Breast epithelium (tissue), 4 donors: Measurements from ENCODE around the gene PUM2. TPM values are rescaled to one million over a fixed set of nuclear protein-coding genes. Genes with fewer than 3 reads are reported as not detected.
"Not testable (repeated sequence)": the region's sequence is repeated elsewhere in the genome, so short reads cannot be mapped to it uniquely, and the experiment has no call there.

Source experiments
- DNase-seq, 2 donors: peaks; one replicate each; pipeline ENCODE4 v3.0.0-alpha.2; 2019; ENCODE audit warnings: low spot score in 2 of 2
- H3K27ac ChIP-seq, 2 donors: fragments of 200-600 bp; sonication (generic) in 1 of 2; one replicate each; pipeline ENCODE4 v1.5.1; 2016 to 2019; ENCODE audit warnings: mild to moderate bottlenecking in 1 of 2
- H3K27me3 ChIP-seq, 2 donors: fragments of 200-600 bp; sonication (generic) in 1 of 2; one replicate each; pipeline versions ENCODE4 v1.5.1 to v1.6.0; 2017 to 2019; ENCODE audit warnings: control low read depth in 1 of 2, mild to moderate bottlenecking in 1 of 2
- H3K36me3 ChIP-seq: fragments of 200-600 bp; one replicate; pipeline ENCODE4 v1.5.1; 2019
- H3K4me1 ChIP-seq, 2 donors: fragments of 200-600 bp; sonication (generic); one replicate each; pipeline ENCODE4 v1.5.1; 2016 to 2019; ENCODE audit warnings: control low read depth in 1 of 2
- H3K4me3 ChIP-seq, 3 donors: fragments of 200-600 bp; sonication (generic); 1 replicate in 2 of 3; 2 replicates in 1 of 3; pipeline ENCODE4 v1.5.1; 2016 to 2019; ENCODE audit warnings: mild to moderate bottlenecking in 3 of 3, moderate library complexity in 2 of 3
- H3K9me3 ChIP-seq, 2 donors: fragments of 200-600 bp; sonication (generic) in 1 of 2; one replicate each; pipeline ENCODE4 v1.5.1; 2016 to 2019; ENCODE audit warnings: control low read depth in 1 of 2
- POLR2A ChIP-seq: fragments of 450-650 bp; IDR thresholded peaks from one replicate; pipeline ENCODE4 v1.6.1; 2016; ENCODE audit warnings: antibody characterized with exemption, mild to moderate bottlenecking, moderate library complexity
- POLR2AphosphoS5 ChIP-seq, 3 donors: sonication (generic); formaldehyde crosslinking; IDR thresholded peaks; one replicate each; pipeline ENCODE4 v1.6.1; 2017; ENCODE audit warnings: antibody characterized with exemption in 3 of 3
- intact Hi-C: fragments of 100-400 bp; cut with DNase I; formaldehyde crosslinking; loops from one replicate; pipeline ENCODE4 v1.15.1; 2023; ENCODE audit warnings: low total_unique reads
- total RNA-seq, 3 donors: library from RNA; depleted of rRNA; stranded (reverse); fragments of >200 nt; gene quantifications; one replicate each; pipeline ENCODE4 v1.1.0, GENCODE V29; 2016
- TF ChIP-seq, protein P1 (sequence below), 3 donors: fragments of 450-650 bp; IDR thresholded peaks; one replicate each; pipeline ENCODE4 v1.5.1; 2016 to 2017; ENCODE audit warnings: antibody characterized with exemption in 3 of 3, mild to moderate bottlenecking in 3 of 3, moderate library complexity in 3 of 3

PUM2 gene
- total RNA-seq, 3 donors from 2014 or later, result 69.3 to 94.0 (median 92.8) TPM

DNA sequence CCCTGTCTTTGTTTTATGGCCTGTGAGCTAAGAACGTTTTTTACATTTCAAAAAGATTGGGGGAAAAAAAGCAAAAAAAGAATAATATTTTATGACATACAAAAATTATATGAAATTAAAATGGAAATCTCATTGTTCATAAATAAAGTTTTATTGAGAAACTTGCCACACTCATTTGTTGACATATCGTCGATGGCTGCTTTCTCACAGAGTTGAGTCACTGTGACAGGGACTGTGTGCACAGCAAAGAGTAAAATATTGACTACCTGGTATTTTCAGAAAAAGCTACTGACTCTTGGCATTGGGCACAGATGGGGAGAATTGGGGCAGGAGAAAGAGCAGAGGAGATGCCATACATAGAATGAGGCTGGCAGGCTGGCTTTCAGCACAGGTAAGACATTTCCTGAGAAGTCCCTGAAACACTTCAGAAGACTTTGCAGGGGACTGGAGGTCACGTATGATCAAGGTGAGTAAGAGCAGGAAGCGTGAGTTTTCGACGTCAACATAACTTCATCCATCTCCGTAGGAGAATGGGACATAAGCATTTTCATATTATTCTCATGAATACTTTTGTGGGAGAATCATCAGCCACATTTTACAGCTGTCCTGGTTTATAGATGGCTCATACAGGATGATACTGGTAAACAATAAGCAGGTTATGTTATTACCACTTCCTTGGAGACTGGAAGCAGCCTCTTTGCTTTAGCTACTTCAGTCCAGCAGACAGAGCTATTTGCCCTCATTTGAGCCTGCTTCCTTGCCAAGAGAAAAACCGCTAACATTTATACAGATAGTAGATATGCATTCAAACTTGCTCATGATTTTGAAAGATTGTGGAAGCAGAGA is 32.5 kb upstream of the PUM2 start:
- Histone ChIP-seq H3K9me3 (no peaks in the 10 kb centered on the region), H3K36me3 (no peaks in the 10 kb centered on the region), H3K27ac (no peak overlapping the region), H3K4me3 (no peak overlapping the region), H3K4me1 (peaks cover 0 to 4% of the 10 kb centered on the region in 2 donors), H3K27me3 (no peaks in the 10 kb centered on the region)
- TF ChIP-seq, protein P1, sequence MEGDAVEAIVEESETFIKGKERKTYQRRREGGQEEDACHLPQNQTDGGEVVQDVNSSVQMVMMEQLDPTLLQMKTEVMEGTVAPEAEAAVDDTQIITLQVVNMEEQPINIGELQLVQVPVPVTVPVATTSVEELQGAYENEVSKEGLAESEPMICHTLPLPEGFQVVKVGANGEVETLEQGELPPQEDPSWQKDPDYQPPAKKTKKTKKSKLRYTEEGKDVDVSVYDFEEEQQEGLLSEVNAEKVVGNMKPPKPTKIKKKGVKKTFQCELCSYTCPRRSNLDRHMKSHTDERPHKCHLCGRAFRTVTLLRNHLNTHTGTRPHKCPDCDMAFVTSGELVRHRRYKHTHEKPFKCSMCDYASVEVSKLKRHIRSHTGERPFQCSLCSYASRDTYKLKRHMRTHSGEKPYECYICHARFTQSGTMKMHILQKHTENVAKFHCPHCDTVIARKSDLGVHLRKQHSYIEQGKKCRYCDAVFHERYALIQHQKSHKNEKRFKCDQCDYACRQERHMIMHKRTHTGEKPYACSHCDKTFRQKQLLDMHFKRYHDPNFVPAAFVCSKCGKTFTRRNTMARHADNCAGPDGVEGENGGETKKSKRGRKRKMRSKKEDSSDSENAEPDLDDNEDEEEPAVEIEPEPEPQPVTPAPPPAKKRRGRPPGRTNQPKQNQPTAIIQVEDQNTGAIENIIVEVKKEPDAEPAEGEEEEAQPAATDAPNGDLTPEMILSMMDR (IDR thresholded peaks at IDR 0.05), result no peak
- no peak for TF ChIP-seq POLR2AphosphoS5 (IDR thresholded peaks at IDR 0.05)
- TF ChIP-seq POLR2A, result no peak
- intact Hi-C loops, result no loop called here
- DNase-seq, result no peak

DNA sequence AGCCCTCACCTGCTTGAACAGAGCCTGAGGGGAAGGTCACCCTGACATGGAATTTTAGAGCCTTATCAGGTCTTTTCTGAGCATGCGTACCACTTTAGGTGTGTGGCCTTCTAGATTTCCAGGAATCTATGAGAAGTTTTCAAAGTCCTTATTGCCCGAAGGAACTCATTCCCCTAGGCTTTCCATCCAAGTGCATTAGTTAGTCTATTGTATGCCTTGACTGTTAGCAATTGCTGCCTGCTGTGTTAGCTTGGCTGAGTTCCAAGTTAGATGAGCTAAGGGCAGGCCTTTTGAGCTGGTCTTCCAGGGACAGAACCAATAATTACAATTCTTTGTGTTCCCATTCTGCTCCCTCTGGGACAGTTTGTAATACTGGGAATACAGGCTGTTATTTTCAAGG is 30.8 kb upstream of the PUM2 start:
- DNase-seq, result no peak
- intact Hi-C loops, result no loop called here

DNA sequence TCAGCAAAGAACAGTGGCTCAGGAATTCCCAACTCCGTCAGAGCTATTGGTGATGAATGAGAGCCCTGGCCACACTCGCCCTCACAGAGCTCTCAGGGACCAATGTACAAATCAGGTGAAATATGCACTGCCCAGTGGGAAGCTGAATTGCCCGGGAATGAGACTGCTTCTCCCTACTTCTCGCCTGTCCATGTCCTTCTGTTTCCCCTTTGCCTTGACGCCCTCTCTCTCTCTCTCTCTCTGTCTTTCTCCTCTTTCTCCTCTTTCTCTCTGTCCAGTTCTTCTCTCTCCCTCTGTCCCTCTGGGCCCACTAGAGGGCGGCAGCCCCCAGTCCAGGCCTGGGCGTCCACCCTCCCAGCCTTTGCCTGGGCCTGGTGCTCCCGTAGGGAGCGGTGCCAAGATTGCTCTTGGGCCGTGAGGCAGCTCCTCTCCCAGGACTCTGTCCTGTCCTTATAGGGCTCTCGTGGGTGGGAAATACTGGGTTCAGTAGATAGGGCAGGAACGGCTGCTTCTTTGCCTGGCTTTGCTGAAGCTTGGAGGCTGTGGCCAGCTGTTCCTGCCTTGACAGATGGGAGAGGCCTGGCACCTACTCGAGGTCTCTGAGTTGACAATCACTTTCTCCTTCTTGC is 28.4 kb upstream of the PUM2 start:
- Histone ChIP-seq H3K36me3 (no peaks in the 10 kb centered on the region), H3K4me3 (no peak overlapping the region), H3K27me3 (no peaks in the 10 kb centered on the region), H3K9me3 (no peaks in the 10 kb centered on the region), H3K27ac (peak overlapping the region; percentile 37 to 67), H3K4me1 (peaks cover 0 to 4% of the 10 kb centered on the region in 2 donors)
- DNase-seq, result peak; percentile 76 to 81
- peak; percentile 29 to 68 (median 39) for TF ChIP-seq POLR2AphosphoS5 (IDR thresholded peaks at IDR 0.05)
- no peak for TF ChIP-seq POLR2A
- TF ChIP-seq, protein P1 (IDR thresholded peaks at IDR 0.05), result peak in 2 of 3 donors; percentile 61 to 66
- intact Hi-C loops, result no loop called here

More for the DNA sequence above, 30.8 kb upstream of the PUM2 start:
- no peaks in the 10 kb centered on the region for H3K9me3 ChIP-seq
- H3K4me1 ChIP-seq, result peaks cover 0 to 4% of the 10 kb centered on the region in 2 donors
- TF ChIP-seq, protein P1 (IDR thresholded peaks at IDR 0.05), result no peak
- TF ChIP-seq POLR2A, result no peak
- no peak for TF ChIP-seq POLR2AphosphoS5 (IDR thresholded peaks at IDR 0.05)
- H3K36me3 ChIP-seq, result no peaks in the 10 kb centered on the region
- peak overlapping the region in 1 of 2 donors; percentile 12 for H3K27ac ChIP-seq
- no peaks in the 10 kb centered on the region for H3K27me3 ChIP-seq
- H3K4me3 ChIP-seq, result no peak overlapping the region

DNA sequence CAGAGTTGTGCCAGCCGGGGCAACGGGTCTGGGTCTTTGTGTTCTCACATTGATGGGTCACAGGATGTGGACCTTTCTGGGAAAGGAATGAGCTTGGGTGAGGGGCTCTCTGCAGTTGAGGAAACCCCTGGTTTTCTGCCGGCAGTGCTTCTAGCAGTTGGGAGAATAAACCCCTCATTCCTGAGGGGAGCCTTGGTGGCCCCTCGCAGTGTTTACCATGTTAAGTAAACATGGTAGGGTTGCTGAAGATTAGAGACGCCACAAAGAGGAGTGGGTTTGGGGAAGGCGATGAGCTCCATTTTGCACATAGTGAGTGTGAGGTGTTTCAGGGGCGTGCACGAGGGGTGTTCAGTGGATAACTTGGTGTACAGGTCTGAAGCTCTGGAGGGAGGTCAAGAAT is 27.7 kb upstream of the PUM2 start:
- peak overlapping the region in 1 of 2 donors; percentile 67 for H3K27ac ChIP-seq
- H3K4me3 ChIP-seq, result no peak overlapping the region
- no peak for TF ChIP-seq POLR2AphosphoS5 (IDR thresholded peaks at IDR 0.05)
- no peak for TF ChIP-seq POLR2A
- TF ChIP-seq, protein P1 (IDR thresholded peaks at IDR 0.05), result no peak
- peaks cover 0 to 4% of the 10 kb centered on the region in 2 donors for H3K4me1 ChIP-seq
- H3K36me3 ChIP-seq, result no peaks in the 10 kb centered on the region
- intact Hi-C loops, result no loop called here
- H3K27me3 ChIP-seq, result no peaks in the 10 kb centered on the region
- H3K9me3 ChIP-seq, result no peaks in the 10 kb centered on the region
- DNase-seq, result no peak

DNA sequence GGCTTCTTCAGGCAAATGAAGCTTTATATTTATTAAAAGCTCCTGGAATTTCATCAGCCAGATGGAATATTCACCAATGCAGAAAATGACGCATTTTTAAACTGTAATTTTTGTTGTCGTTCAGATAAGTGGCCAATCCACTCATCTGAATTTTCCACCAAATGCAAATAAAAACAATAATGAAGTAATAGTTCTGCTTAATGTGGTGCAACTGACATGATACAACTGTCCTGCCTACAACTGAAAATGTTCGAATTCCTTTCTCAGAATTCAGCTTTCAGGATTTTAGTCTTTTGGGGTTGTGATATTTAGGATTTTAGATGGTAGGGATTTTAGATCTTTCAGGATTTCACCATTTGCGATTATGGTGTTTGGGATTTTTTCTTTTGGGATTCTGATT is 27.1 kb upstream of the PUM2 start:
- Histone ChIP-seq H3K27me3 (no peaks in the 10 kb centered on the region), H3K4me3 (no peak overlapping the region), H3K36me3 (no peaks in the 10 kb centered on the region), H3K9me3 (no peaks in the 10 kb centered on the region), H3K4me1 (peaks cover 0 to 4% of the 10 kb centered on the region in 2 donors), H3K27ac (no peak overlapping the region)
- no peak for DNase-seq
- TF ChIP-seq POLR2AphosphoS5 (IDR thresholded peaks at IDR 0.05) (no peak), POLR2A (no peak)
- TF ChIP-seq, protein P1 (IDR thresholded peaks at IDR 0.05), result no peak
- intact Hi-C loops, result no loop called here

DNA sequence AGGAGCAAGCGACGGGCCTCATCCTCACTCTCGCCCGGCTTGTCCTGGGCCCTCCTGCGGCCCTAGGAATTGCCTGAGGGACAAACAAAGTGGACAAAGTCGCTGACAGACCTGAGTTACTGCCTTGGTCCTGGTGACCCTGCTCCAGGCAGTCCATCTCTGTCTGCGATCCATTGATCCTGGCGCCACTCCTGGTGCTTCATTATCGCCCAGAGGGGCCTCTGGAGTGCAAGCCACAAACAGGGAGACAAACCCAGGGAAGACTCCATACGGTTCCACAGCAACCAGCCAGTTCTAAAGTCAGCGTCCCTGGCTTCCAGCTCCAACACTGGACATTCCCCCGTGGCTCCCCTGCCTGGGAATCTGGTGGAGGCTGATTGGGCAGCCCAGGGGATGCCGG is 24.3 kb upstream of the PUM2 start:
- DNase-seq, H3K27me3 ChIP-seq, H3K4me3 ChIP-seq, H3K9me3 ChIP-seq, H3K4me1 ChIP-seq, H3K27ac ChIP-seq, intact Hi-C loops, H3K36me3 ChIP-seq: not testable (repeated sequence)
